Common myeloid progenitor, CD34-positive (primary cell): ENCODE data around the gene CBL.
"Not testable (repeated sequence)": the region's sequence is repeated elsewhere in the genome, so short reads cannot be mapped to it uniquely, and the experiment has no call there.

Experiments
- CTCF ChIA-PET: fragments of 350-600 bp; sonication (Branson Sonifier 250); formaldehyde crosslinking; loops from one replicate; lab custom pipeline; 2021; ENCODE audit warnings: antibody characterized with exemption; lab: Charles Lee
- POLR2A ChIA-PET: fragments of 350-600 bp; sonication (Branson Sonifier 250); formaldehyde crosslinking; loops from one replicate; lab custom pipeline; 2021; ENCODE audit warnings: antibody characterized with exemption; lab: Charles Lee
- DNase-seq, 3 donors: peaks; one replicate each; pipeline versions ENCODE4 v3.0.0 to v3.0.0-alpha.2; 2013
- H3K27ac ChIP-seq, 2 experiments: 1 replicate in 1 of 2; 2 replicates in 1 of 2; pipeline ENCODE4 v1.7.0; 2013; ENCODE audit warnings: inconsistent platforms in 2 of 2, low read length in 2 of 2, mild to moderate bottlenecking in 2 of 2, low read depth in 1 of 2, moderate library complexity in 1 of 2; ENCODE audit not compliant: severe bottlenecking in 2 of 2, insufficient read depth in 1 of 2, poor library complexity in 1 of 2
- H3K27me3 ChIP-seq, 5 experiments: replicated peaks in 2 of 5; 1 replicate in 3 of 5; 2 replicates in 2 of 5; pipeline versions ENCODE4 v1.6.1 to v1.7.0; 2013; ENCODE audit warnings: low read length in 4 of 5, mild to moderate bottlenecking in 2 of 5, moderate library complexity in 2 of 5, inconsistent platforms in 1 of 5; ENCODE audit not compliant: insufficient read depth in 5 of 5, control insufficient read depth in 4 of 5
- H3K36me3 ChIP-seq, 4 experiments: 1 replicate in 2 of 4; 2 replicates in 2 of 4; pipeline versions ENCODE4 v1.6.1 to v1.7.0; 2013; ENCODE audit warnings: low read length in 3 of 4, control low read depth in 1 of 4, mild to moderate bottlenecking in 1 of 4; ENCODE audit not compliant: control insufficient read depth in 4 of 4, insufficient read depth in 4 of 4
- H3K4me1 ChIP-seq, 4 experiments: 1 replicate in 3 of 4; 2 replicates in 1 of 4; pipeline versions ENCODE4 v1.6.1 to v1.7.1; 2013; ENCODE audit warnings: low read length in 3 of 4, mild to moderate bottlenecking in 3 of 4, control low read depth in 1 of 4, inconsistent platforms in 1 of 4, moderate library complexity in 1 of 4; ENCODE audit not compliant: control insufficient read depth in 4 of 4, insufficient read depth in 4 of 4; ENCODE audit errors: control extremely low read depth in 1 of 4
- H3K4me3 ChIP-seq, 7 experiments: 1 replicate in 4 of 7; 2 replicates in 3 of 7; pipeline versions ENCODE4 v1.5.1 to v1.7.0; 2013; ENCODE audit warnings: mild to moderate bottlenecking in 7 of 7, low read length in 6 of 7, moderate library complexity in 6 of 7, inconsistent platforms in 2 of 7, low read depth in 2 of 7, control low read depth in 1 of 7; ENCODE audit not compliant: insufficient read depth in 4 of 7, control insufficient read depth in 1 of 7; ENCODE audit errors: extremely low read depth in 1 of 7
- H3K9me3 ChIP-seq, 5 experiments: 1 replicate in 4 of 5; 2 replicates in 1 of 5; pipeline versions ENCODE4 v1.6.1 to v1.7.1; 2013; ENCODE audit warnings: low read length in 4 of 5, mild to moderate bottlenecking in 2 of 5, inconsistent platforms in 1 of 5, low read depth in 1 of 5, moderate library complexity in 1 of 5; ENCODE audit not compliant: control insufficient read depth in 4 of 5, insufficient read depth in 2 of 5; ENCODE audit errors: control extremely low read depth in 1 of 5
- WGBS: methylation state at CpG from one replicate; pipeline ENCODE4 v1.1.5; 2013; ENCODE audit not compliant: insufficient coverage; 5-methylcytosine and 5-hydroxymethylcytosine counted together

Gene CBL

GRCh38 chr11:119189393-119189792, 16.7 kb upstream of the CBL start:
- CTCF ChIA-PET: interaction anchor here (1.5 kb wide), 1 partner anchor 94 kb away, joined by 4 read pairs; a partner anchor contains a TSS
- 95% methylated on average over 3 of the region's 4 CpGs for WGBS

GRCh38 chr11:119190531-119190930, 15.6 kb upstream of the CBL start:
- CTCF ChIA-PET: interaction anchor here (0.9 to 1.5 kb wide), 6 partner anchors 11 to 95 kb away, joined by 3 to 4 read pairs (median 4); a partner anchor contains a TSS
- POLR2A ChIA-PET: interaction anchor here (0.6 kb wide), 1 partner anchor 22 kb away, joined by 4 read pairs; no protein-coding TSS in a partner anchor
- no peak for DNase-seq
- Histone ChIP-seq H3K4me3 (no peak overlapping the region), H3K27ac (no peak overlapping the region), H3K4me1 (no peaks in the 10 kb centered on the region), H3K36me3 (no peaks in the 10 kb centered on the region), H3K27me3 (no peaks in the 10 kb centered on the region), H3K9me3 (no peaks in the 10 kb centered on the region)
- WGBS: 94% methylated on average over 8 of the region's 9 CpGs

More at GRCh38 chr11:119189393-119189792, 16.7 kb upstream of the CBL start:
- no peak for DNase-seq
- H3K4me3 ChIP-seq: no peak overlapping the region
- H3K9me3 ChIP-seq: no peaks in the 10 kb centered on the region
- no peaks in the 10 kb centered on the region for H3K36me3 ChIP-seq
- H3K27me3 ChIP-seq: no peaks in the 10 kb centered on the region
- no peaks in the 10 kb centered on the region for H3K4me1 ChIP-seq
- POLR2A ChIA-PET: no interaction called here
- H3K27ac ChIP-seq: no peak overlapping the region

GRCh38 chr11:119191265-119191664, 14.9 kb upstream of the CBL start:
- H3K27me3 ChIP-seq, DNase-seq, H3K36me3 ChIP-seq, H3K4me3 ChIP-seq, H3K9me3 ChIP-seq, H3K27ac ChIP-seq, POLR2A ChIA-PET, H3K4me1 ChIP-seq: not testable (repeated sequence)
- WGBS: 98% methylated on average over 12 of the region's 14 CpGs
- CTCF ChIA-PET: interaction anchor here (0.9 to 1.4 kb wide), 4 partner anchors 8 to 26 kb away, joined by 3 to 4 read pairs (median 3); no protein-coding TSS in a partner anchor

- Histone ChIP-seq H3K4me3 (no peak overlapping the region), H3K36me3 (no peaks in the 10 kb centered on the region), H3K4me1 (peaks cover 0 to 4% (median 3%) of the 10 kb centered on the region in 4 experiments), H3K27ac (no peak overlapping the region), H3K27me3 (no peaks in the 10 kb centered on the region), H3K9me3 (no peaks in the 10 kb centered on the region)
- DNase-seq: no peak
- CTCF ChIA-PET: interaction anchor here (1.2 to 2.2 kb wide), 3 partner anchors 9 to 38 kb away, joined by 3 to 5 read pairs (median 3); no protein-coding TSS in a partner anchor
- 100% methylated on average over 3 of the region's 3 CpGs for WGBS
- POLR2A ChIA-PET: no interaction called here
Observed at GRCh38 chr11:119192111-119192510, 14.0 kb upstream of the CBL start.

GRCh38 chr11:119193001-119193400, 13.1 kb upstream of the CBL start:
- H3K9me3 ChIP-seq: no peaks in the 10 kb centered on the region
- H3K27me3 ChIP-seq: no peaks in the 10 kb centered on the region
- no peaks in the 10 kb centered on the region for H3K36me3 ChIP-seq
- WGBS: 87% methylated on average over 3 of the region's 5 CpGs
- CTCF ChIA-PET: interaction anchor here (1.0 to 2.2 kb wide), 5 partner anchors 11 to 131 kb away, joined by 3 to 5 read pairs (median 3); no protein-coding TSS in a partner anchor
- H3K4me1 ChIP-seq: peaks cover 0 to 4% (median 3%) of the 10 kb centered on the region in 4 experiments
- no peak overlapping the region for H3K27ac ChIP-seq
- no peak for DNase-seq
- no peak overlapping the region for H3K4me3 ChIP-seq
- POLR2A ChIA-PET: no interaction called here

GRCh38 chr11:119193626-119194025, 12.5 kb upstream of the CBL start:
- peaks cover 0 to 4% (median 3%) of the 10 kb centered on the region in 4 experiments for H3K4me1 ChIP-seq
- POLR2A ChIA-PET: no interaction called here

GRCh38 chr11:119194811-119195440, 11.2 kb upstream of the CBL start:
- Histone ChIP-seq H3K36me3 (no peaks in the 10 kb centered on the region), H3K9me3 (no peaks in the 10 kb centered on the region), H3K4me1 (peaks cover 0 to 4% (median 3%) of the 10 kb centered on the region in 4 experiments), H3K27me3 (no peaks in the 10 kb centered on the region), H3K27ac (no peak overlapping the region), H3K4me3 (no peak overlapping the region)
- DNase-seq: no peak
- ChIA-PET CTCF (interaction anchor here (2.2 to 4.0 kb wide), 4 partner anchors 25 to 128 kb away, joined by 10 to 29 read pairs (median 18); partner anchors contain the start of genes C2CD2L and NLRX1), POLR2A (no interaction called here)
- 80% methylated on average over 2 of the region's 7 CpGs for WGBS

More at GRCh38 chr11:119193626-119194025, 12.5 kb upstream of the CBL start:
- Histone ChIP-seq H3K36me3 (no peaks in the 10 kb centered on the region), H3K27ac (no peak overlapping the region), H3K4me3 (no peak overlapping the region), H3K9me3 (no peaks in the 10 kb centered on the region), H3K27me3 (no peaks in the 10 kb centered on the region)
- DNase-seq: no peak
- CTCF ChIA-PET: interaction anchor here (1.0 to 2.2 kb wide), 5 partner anchors 12 to 130 kb away, joined by 3 to 5 read pairs (median 3); no protein-coding TSS in a partner anchor
- 90% methylated on average over 6 of the region's 10 CpGs for WGBS
